Measurements from ENCODE around the gene GRXCR2. TPM values are rescaled to one million over a fixed set of nuclear protein-coding genes. Genes with fewer than 3 reads are reported as not detected.
"Not testable (repeated sequence)": the region's sequence is repeated elsewhere in the genome, so short reads cannot be mapped to it uniquely, and the experiment has no call there.

GRXCR2 gene
- polyA plus RNA-seq, 4 donors = not detected

DNA sequence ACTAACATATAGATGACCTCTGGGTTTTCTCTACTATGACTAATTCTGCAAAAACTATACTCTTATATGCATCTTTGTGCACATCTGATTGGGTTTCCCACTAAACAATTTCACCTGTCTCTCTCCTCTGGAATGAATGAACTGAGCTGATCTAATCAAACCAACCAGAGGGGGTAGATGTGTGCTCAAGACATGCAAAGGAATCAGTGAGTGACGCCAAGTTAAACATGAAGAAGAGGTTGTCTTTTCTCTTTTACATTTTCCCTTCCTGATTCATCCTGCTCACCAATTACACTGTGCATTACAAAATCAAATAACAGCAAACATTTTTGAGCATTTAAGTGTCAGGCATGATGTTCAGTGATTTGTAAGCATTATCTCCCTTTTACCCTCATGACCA, 29.6 kb upstream of the GRXCR2 start:
- no peaks in the 10 kb centered on the region for H3K9me3 ChIP-seq (ENCODE audit: control insufficient read depth in 2 of 2, insufficient read depth in 1 of 2, low read depth in 1 of 2, low read length in 1 of 2)
- H3K27ac ChIP-seq (ENCODE audit: low read depth in 1 of 3, low read length in 2 of 3) = no peak overlapping the region
- no peak overlapping the region for H3K4me3 ChIP-seq (ENCODE audit: low read depth in 1 of 3, low read length in 3 of 3)
- 88 to 92% (median 89%) methylated on average over 1 of the region's 1 CpG for WGBS, 3 donors
- H3K36me3 ChIP-seq (ENCODE audit: control insufficient read depth in 3 of 3, insufficient read depth in 2 of 3, low read depth in 1 of 3, low read length in 3 of 3) = no peaks in the 10 kb centered on the region
- no peaks in the 10 kb centered on the region for H3K4me1 ChIP-seq (ENCODE audit: control insufficient read depth in 3 of 3, insufficient read depth in 2 of 3, low read depth in 1 of 3, low read length in 2 of 3)
- FAIRE-seq (no peak), DNase-seq (no peak)
- no peaks in the 10 kb centered on the region for H3K27me3 ChIP-seq (ENCODE audit: control insufficient read depth in 3 of 3, insufficient read depth in 3 of 3, low read length in 3 of 3)

DNA sequence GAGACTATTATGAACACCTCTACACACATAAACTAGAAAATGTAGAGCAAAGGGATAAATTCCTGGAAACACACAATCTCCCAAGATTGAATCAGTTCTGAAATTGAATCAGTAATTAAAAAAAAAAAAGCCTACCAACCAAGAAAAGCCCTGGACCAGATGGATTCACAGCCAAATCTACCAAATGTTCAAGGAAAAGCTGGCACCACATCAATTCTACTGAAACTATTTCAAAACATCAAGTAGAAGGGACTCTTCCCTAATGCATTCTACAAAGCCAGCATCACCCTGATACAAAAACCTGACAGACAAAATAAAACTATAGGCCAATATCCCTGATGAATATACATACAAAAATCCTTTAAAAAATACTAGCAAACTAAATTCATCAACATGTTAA, 25.4 kb upstream of the GRXCR2 start:
- FAIRE-seq (no peak), DNase-seq (no peak)
- H3K4me3 ChIP-seq (ENCODE audit: low read depth in 1 of 3, low read length in 3 of 3) = no peak overlapping the region
- no peaks in the 10 kb centered on the region for H3K9me3 ChIP-seq (ENCODE audit: control insufficient read depth in 2 of 2, insufficient read depth in 1 of 2, low read depth in 1 of 2, low read length in 1 of 2)
- H3K4me1 ChIP-seq (ENCODE audit: control insufficient read depth in 3 of 3, insufficient read depth in 2 of 3, low read depth in 1 of 3, low read length in 2 of 3) = no peaks in the 10 kb centered on the region
- no peaks in the 10 kb centered on the region for H3K27me3 ChIP-seq (ENCODE audit: control insufficient read depth in 3 of 3, insufficient read depth in 3 of 3, low read length in 3 of 3)
- H3K36me3 ChIP-seq (ENCODE audit: control insufficient read depth in 3 of 3, insufficient read depth in 2 of 3, low read depth in 1 of 3, low read length in 3 of 3) = no peaks in the 10 kb centered on the region
- H3K27ac ChIP-seq (ENCODE audit: low read depth in 1 of 3, low read length in 2 of 3) = no peak overlapping the region

DNA sequence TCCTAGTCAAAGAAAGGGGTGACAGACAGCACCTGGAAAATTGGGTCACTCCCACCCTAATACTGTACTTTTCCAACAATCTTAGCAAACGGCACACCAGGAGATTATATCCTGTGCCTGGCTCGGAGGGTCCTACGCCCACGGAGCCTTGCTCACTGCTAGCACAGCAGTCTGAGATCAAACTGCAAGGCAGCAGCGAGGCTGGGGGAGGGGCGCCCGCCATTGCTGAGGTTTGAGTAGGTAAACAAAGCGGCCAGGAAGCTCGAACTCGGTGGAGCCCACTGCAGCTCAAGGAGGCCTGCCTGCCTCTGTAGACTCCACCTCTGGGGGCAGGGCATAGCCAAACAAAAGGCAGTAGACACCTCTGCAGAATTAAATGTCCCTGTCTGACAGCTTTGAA, 18.6 kb upstream of the GRXCR2 start:
- H3K4me1 ChIP-seq (ENCODE audit: control insufficient read depth in 3 of 3, insufficient read depth in 2 of 3, low read depth in 1 of 3, low read length in 2 of 3); H3K4me3 ChIP-seq (ENCODE audit: low read depth in 1 of 3, low read length in 3 of 3); H3K27me3 ChIP-seq (ENCODE audit: control insufficient read depth in 3 of 3, insufficient read depth in 3 of 3, low read length in 3 of 3); H3K36me3 ChIP-seq (ENCODE audit: control insufficient read depth in 3 of 3, insufficient read depth in 2 of 3, low read depth in 1 of 3, low read length in 3 of 3); DNase-seq; FAIRE-seq; H3K27ac ChIP-seq (ENCODE audit: low read depth in 1 of 3, low read length in 2 of 3); H3K9me3 ChIP-seq (ENCODE audit: control insufficient read depth in 2 of 2, insufficient read depth in 1 of 2, low read depth in 1 of 2, low read length in 1 of 2): not testable (repeated sequence)
- 88 to 90% (median 89%) methylated on average over 5 to 10 of the region's 10 CpGs for WGBS, 3 donors

DNA sequence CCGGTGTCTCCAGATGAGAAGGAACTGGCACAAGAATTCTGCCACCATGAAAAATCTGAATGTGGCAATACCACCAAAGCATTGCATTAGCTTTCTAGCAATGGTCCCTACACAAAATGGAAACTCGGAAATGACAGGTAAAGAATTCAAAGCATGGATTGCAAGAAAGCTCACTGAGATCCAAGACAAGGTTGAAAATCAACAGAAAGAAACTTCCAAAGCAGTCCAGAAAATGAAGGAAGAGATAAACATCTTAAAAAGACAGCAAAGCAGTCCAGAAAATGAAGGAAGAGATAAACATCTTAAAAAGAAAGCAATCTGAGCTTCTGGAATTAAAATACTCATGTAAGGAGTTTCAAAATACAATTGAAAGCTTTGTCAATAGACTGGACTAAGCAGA, 16.8 kb upstream of the GRXCR2 start:
- H3K9me3 ChIP-seq (ENCODE audit: control insufficient read depth in 2 of 2, insufficient read depth in 1 of 2, low read depth in 1 of 2, low read length in 1 of 2) = peaks cover 0 to 3% of the 10 kb centered on the region in 2 donors
- H3K36me3 ChIP-seq (ENCODE audit: control insufficient read depth in 3 of 3, insufficient read depth in 2 of 3, low read depth in 1 of 3, low read length in 3 of 3) = no peaks in the 10 kb centered on the region
- no peak overlapping the region for H3K4me3 ChIP-seq (ENCODE audit: low read depth in 1 of 3, low read length in 3 of 3)
- FAIRE-seq = no peak
- no peak for DNase-seq
- no peaks in the 10 kb centered on the region for H3K4me1 ChIP-seq (ENCODE audit: control insufficient read depth in 3 of 3, insufficient read depth in 2 of 3, low read depth in 1 of 3, low read length in 2 of 3)
- no peak overlapping the region for H3K27ac ChIP-seq (ENCODE audit: low read depth in 1 of 3, low read length in 2 of 3)
- no peaks in the 10 kb centered on the region for H3K27me3 ChIP-seq (ENCODE audit: control insufficient read depth in 3 of 3, insufficient read depth in 3 of 3, low read length in 3 of 3)
- 90 to 97% (median 91%) methylated on average over 2 of the region's 2 CpGs for WGBS, 3 donors

DNA sequence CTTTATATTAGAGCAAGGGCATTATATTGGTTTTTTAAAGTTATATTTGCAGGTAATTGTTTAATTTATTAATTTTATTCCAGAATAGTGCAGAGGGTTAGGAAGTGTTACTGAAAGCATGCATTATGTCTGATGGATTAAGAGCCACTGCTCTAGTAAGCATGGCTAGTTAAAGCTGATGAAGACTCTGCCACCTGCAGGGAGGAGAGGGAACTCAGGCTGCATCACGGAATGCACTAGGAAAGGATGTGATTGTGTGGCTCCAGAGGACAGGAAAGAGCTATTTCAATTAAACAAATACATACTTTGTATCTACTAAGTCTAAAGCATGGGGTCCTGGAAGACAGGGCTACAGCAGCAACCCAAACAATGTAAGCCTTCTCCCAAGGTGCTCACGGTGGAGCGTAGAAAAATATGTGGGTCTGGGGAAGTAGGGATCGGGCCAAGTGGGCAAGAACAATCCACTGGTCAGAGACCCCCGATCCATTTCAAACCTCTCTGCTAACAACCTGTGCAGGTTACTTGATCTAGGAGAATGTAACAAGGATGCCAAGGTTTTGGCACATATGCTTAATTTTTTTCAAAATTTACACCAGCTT, 15.3 kb upstream of the GRXCR2 start:
- Histone ChIP-seq H3K9me3 (ENCODE audit: control insufficient read depth in 2 of 2, insufficient read depth in 1 of 2, low read depth in 1 of 2, low read length in 1 of 2) (peaks cover 0 to 3% of the 10 kb centered on the region in 2 donors), H3K27ac (ENCODE audit: low read depth in 1 of 3, low read length in 2 of 3) (no peak overlapping the region), H3K36me3 (ENCODE audit: control insufficient read depth in 3 of 3, insufficient read depth in 2 of 3, low read depth in 1 of 3, low read length in 3 of 3) (no peaks in the 10 kb centered on the region), H3K4me3 (ENCODE audit: low read depth in 1 of 3, low read length in 3 of 3) (no peak overlapping the region), H3K27me3 (ENCODE audit: control insufficient read depth in 3 of 3, insufficient read depth in 3 of 3, low read length in 3 of 3) (no peaks in the 10 kb centered on the region), H3K4me1 (ENCODE audit: control insufficient read depth in 3 of 3, insufficient read depth in 2 of 3, low read depth in 1 of 3, low read length in 2 of 3) (no peaks in the 10 kb centered on the region)
- FAIRE-seq (no peak), DNase-seq (peak; percentile 77 to 83)
- WGBS, 3 donors = 65 to 77% (median 72%) methylated on average over 5 of the region's 5 CpGs

DNA sequence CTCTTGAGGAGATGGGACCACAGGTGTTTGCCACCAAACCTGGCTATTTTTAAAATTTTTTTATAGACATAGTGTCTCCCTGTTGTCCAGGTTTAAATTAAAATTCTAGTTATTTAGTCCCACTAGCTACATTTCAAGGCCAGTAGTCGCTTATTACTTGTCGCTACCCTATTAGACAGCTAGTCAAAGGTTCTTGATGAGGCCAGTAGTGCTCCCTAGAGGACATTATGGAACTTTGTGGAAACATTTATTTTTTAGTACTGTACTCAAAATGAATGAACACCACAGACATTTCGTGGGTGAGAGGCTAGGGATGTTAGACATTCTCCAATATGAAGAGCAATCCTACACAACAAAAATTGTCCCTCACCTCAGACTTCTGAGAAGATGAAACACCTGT, 14.4 kb upstream of the GRXCR2 start:
- no peaks in the 10 kb centered on the region for H3K4me1 ChIP-seq (ENCODE audit: control insufficient read depth in 3 of 3, insufficient read depth in 2 of 3, low read depth in 1 of 3, low read length in 2 of 3)
- H3K4me3 ChIP-seq (ENCODE audit: low read depth in 1 of 3, low read length in 3 of 3) = no peak overlapping the region
- DNase-seq = peak; percentile 37 to 40
- H3K27ac ChIP-seq (ENCODE audit: low read depth in 1 of 3, low read length in 2 of 3) = no peak overlapping the region
- WGBS, 3 donors = 52 to 66% (median 60%) methylated on average over 3 of the region's 3 CpGs
- H3K9me3 ChIP-seq (ENCODE audit: control insufficient read depth in 2 of 2, insufficient read depth in 1 of 2, low read depth in 1 of 2, low read length in 1 of 2) = peaks cover 0 to 3% of the 10 kb centered on the region in 2 donors
- H3K36me3 ChIP-seq (ENCODE audit: control insufficient read depth in 3 of 3, insufficient read depth in 2 of 3, low read depth in 1 of 3, low read length in 3 of 3) = no peaks in the 10 kb centered on the region
- FAIRE-seq = no peak
- no peaks in the 10 kb centered on the region for H3K27me3 ChIP-seq (ENCODE audit: control insufficient read depth in 3 of 3, insufficient read depth in 3 of 3, low read length in 3 of 3)

DNA sequence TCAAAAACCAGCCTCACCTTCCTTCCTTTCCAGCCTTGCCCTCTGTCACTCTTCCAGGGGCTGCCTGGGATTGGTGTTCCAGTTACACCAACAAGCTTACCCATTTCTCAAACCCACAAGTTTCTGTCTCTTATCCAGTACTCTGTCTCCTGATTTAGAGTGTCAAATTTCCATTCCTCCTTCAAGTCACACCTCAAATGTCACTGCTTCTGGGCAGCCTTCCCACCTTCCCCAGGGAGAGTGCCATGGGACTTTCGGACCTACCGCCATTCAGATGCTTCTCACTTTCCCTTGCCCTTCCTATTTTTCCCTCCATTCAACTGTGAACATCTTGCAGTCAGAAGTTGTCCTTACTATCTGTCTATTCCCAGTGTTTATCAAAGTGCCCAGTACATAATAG, 2.0 kb upstream of the GRXCR2 start:
- Histone ChIP-seq H3K4me1 (ENCODE audit: control insufficient read depth in 3 of 3, insufficient read depth in 2 of 3, low read depth in 1 of 3, low read length in 2 of 3) (peaks cover 0 to 2% (median 0%) of the 10 kb centered on the region in 3 donors), H3K9me3 (ENCODE audit: control insufficient read depth in 2 of 2, insufficient read depth in 1 of 2, low read depth in 1 of 2, low read length in 1 of 2) (no peaks in the 10 kb centered on the region), H3K36me3 (ENCODE audit: control insufficient read depth in 3 of 3, insufficient read depth in 2 of 3, low read depth in 1 of 3, low read length in 3 of 3) (no peaks in the 10 kb centered on the region), H3K27ac (ENCODE audit: low read depth in 1 of 3, low read length in 2 of 3) (no peak overlapping the region), H3K4me3 (ENCODE audit: low read depth in 1 of 3, low read length in 3 of 3) (no peak overlapping the region), H3K27me3 (ENCODE audit: control insufficient read depth in 3 of 3, insufficient read depth in 3 of 3, low read length in 3 of 3) (no peaks in the 10 kb centered on the region)
- WGBS, 3 donors = 92 to 100% (median 92%) methylated on average over 2 of the region's 2 CpGs
- FAIRE-seq (no peak), DNase-seq (no peak)

DNA sequence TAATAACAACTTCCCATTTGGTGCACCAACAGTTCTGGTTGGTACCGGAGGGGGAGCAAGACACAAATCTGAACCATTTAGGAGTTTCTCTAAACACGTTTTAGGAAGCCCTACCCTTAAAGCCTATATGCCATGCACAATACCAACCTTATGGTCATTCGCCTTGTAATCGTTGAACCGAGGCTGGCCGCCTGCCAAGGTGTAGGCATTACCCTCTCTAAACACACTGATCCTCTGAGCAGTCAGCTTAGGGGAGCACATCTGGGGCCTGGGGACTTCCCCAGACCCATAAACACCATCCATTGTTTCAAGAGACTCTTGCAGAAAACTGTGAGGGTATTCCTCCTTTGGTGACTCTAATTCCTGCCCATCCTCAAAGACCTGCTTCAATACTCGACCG, 328 bp downstream of the GRXCR2 start:
- Histone ChIP-seq H3K27ac (ENCODE audit: low read depth in 1 of 3, low read length in 2 of 3) (no peak overlapping the region), H3K36me3 (ENCODE audit: control insufficient read depth in 3 of 3, insufficient read depth in 2 of 3, low read depth in 1 of 3, low read length in 3 of 3) (no peaks in the 10 kb centered on the region), H3K4me3 (ENCODE audit: low read depth in 1 of 3, low read length in 3 of 3) (no peak overlapping the region), H3K27me3 (ENCODE audit: control insufficient read depth in 3 of 3, insufficient read depth in 3 of 3, low read length in 3 of 3) (no peaks in the 10 kb centered on the region), H3K9me3 (ENCODE audit: control insufficient read depth in 2 of 2, insufficient read depth in 1 of 2, low read depth in 1 of 2, low read length in 1 of 2) (no peaks in the 10 kb centered on the region), H3K4me1 (ENCODE audit: control insufficient read depth in 3 of 3, insufficient read depth in 2 of 3, low read depth in 1 of 3, low read length in 2 of 3) (peaks cover 0 to 2% (median 0%) of the 10 kb centered on the region in 3 donors)
- no peak for FAIRE-seq
- peak in 1 of 2 donors; percentile 46 for DNase-seq
- 48 to 76% (median 64%) methylated on average over 8 of the region's 8 CpGs for WGBS, 3 donors

DNA sequence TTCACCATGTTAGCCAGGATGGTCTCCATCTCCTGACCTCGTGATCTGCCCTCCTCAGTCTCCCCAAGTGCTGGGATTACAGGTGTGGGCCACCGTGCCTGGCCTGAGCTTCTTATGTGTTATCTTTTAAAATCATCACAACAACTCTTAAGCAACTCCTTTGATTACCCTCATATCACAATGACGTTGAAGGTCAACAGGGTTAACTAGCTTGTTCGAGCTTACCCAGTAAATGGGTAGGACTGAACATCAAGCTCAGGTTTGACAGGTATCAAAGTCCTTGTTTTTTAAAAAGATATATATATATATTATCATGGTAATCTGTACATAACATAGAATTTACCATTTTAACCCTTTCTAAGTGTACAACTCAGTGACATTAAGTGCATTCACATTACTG, 3.1 kb downstream of the GRXCR2 start:
- H3K27ac ChIP-seq (ENCODE audit: low read depth in 1 of 3, low read length in 2 of 3) = no peak overlapping the region
- H3K36me3 ChIP-seq (ENCODE audit: control insufficient read depth in 3 of 3, insufficient read depth in 2 of 3, low read depth in 1 of 3, low read length in 3 of 3) = no peaks in the 10 kb centered on the region
- FAIRE-seq = no peak
- no peaks in the 10 kb centered on the region for H3K9me3 ChIP-seq (ENCODE audit: control insufficient read depth in 2 of 2, insufficient read depth in 1 of 2, low read depth in 1 of 2, low read length in 1 of 2)
- no peak for DNase-seq
- H3K4me3 ChIP-seq (ENCODE audit: low read depth in 1 of 3, low read length in 3 of 3) = no peak overlapping the region
- peaks cover 0 to 2% (median 0%) of the 10 kb centered on the region in 3 donors for H3K4me1 ChIP-seq (ENCODE audit: control insufficient read depth in 3 of 3, insufficient read depth in 2 of 3, low read depth in 1 of 3, low read length in 2 of 3)
- H3K27me3 ChIP-seq (ENCODE audit: control insufficient read depth in 3 of 3, insufficient read depth in 3 of 3, low read length in 3 of 3) = no peaks in the 10 kb centered on the region
- WGBS, 3 donors = 33 to 64% (median 45%) methylated on average over 4 of the region's 4 CpGs

All from small intestine (tissue), 7 donors.